Measurements from ENCODE around the gene CFAP61. TPM values are rescaled to one million over a fixed set of nuclear protein-coding genes. Genes with fewer than 3 reads are reported as not detected.

CFAP61 gene
- total and polyA plus RNA-seq, 9 donors = 0.37 to 4.7 (median 2.2) TPM

DNA sequence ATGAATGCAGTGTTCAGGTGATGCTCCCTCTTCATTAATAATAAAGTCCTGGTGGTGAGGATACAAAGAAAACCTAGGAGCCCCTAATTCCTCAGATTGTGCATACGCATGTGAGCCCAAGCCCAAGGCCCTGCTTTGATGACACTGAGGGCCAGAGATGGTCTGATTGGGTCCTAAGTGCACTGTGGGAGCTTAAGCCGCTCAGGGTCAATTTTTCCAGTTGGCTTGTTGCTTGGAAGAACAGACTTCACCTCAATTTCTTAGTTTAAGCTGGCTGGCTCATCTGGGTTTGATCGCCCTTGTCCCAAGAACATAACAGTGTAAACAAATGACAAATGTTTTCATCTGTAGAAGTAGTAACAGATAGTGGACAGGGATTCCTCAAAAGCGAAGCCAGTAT, 357.0 kb downstream of the CFAP61 start:
- H3K36me3 ChIP-seq (ENCODE audit: control insufficient read depth, insufficient read depth, low read length) = no peaks in the 10 kb centered on the region
- H3K27me3 ChIP-seq (ENCODE audit: control insufficient read depth, insufficient read depth, low read length) = no peaks in the 10 kb centered on the region
- H3K4me3 ChIP-seq (ENCODE audit: low read length) = no peak overlapping the region
- no peak overlapping the region for H3K27ac ChIP-seq (ENCODE audit: low read length)
- no peak for DNase-seq
- H3K4me1 ChIP-seq (ENCODE audit: control insufficient read depth, insufficient read depth, low read length) = peaks cover 33% of the 10 kb centered on the region
- no peaks in the 10 kb centered on the region for H3K9me3 ChIP-seq (replicated peaks; ENCODE audit: control insufficient read depth, low read depth, low read length)
- 86% methylated on average over 1 of the region's 4 CpGs for WGBS (ENCODE audit: insufficient coverage)

Other genes with a start within 250 kb of the CFAP61 start
- 40.9 TPM for gene NAA20, start 35.2 kb upstream of the CFAP61 start, total RNA-seq
- gene NAA20, start 35.2 kb upstream of the CFAP61 start, polyA plus RNA-seq (ENCODE audit: insufficient read depth in 1 of 8, insufficient read length in 8 of 8, low replicate concordance in 1 of 8) = 10 to 100 TPM; 63.8 to 72.4 (median 67.4) TPM
- 27.3 TPM for gene CRNKL1, start 66 bp upstream of the CFAP61 start, total RNA-seq
- gene CRNKL1, start 66 bp upstream of the CFAP61 start, polyA plus RNA-seq (ENCODE audit: insufficient read depth in 1 of 8, insufficient read length in 8 of 8, low replicate concordance in 1 of 8) = 10 to 100 TPM; 21.0 to 28.9 (median 22.8) TPM

Data from muscle of leg (tissue), 11 donors.